Measurements from ENCODE around the gene CALU. TPM values are rescaled to one million over a fixed set of nuclear protein-coding genes. Genes with fewer than 3 reads are reported as not detected.

CALU gene
- total RNA-seq, 1 experiment from 2014 or later = 168 TPM

DNA sequence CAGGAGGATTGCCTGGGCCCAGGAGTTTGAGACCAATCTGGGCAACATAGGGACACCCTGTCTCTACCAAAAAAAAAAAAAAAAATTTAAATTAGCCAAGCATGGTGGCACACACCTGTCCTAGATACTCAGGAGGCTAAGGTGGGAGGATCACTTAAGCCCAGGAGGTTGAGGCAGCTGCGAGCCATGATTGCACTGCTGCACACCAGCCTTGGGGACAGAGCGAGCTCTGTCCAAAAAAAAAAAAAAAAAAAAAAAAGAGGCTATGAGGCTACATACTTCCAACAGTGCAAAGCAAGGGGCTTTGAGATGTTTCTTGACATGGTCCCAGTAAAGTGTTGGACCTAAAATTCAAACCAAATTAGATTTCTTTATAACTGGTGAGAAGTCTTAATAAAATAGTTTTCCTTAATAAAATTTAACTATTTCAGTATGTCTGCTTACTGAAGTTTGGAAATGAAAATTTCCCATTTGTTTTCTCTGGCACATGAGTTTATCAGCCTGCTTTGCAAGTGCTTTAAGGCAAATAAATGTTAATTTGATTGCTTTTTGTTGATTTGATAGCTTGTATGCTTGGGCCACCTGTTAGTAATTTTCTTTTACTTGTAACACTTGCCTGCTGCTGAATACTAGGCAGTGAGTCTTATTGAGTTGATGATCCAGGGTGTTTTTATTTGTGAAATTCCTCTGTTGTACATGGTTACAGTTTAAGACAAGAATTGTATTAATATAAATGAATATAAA is 16.1 kb downstream of the CALU start:
- H3K27ac ChIP-seq (ENCODE audit: insufficient read length, low read depth, low read length) = no peak overlapping the region
- H2BK15ac ChIP-seq (ENCODE audit: low read depth, low read length) = no peak overlapping the region
- Mint-ChIP-seq H3K36me3 (ENCODE audit: insufficient read depth in 1 of 3, low read depth in 3 of 3) (peaks cover 23 to 78% (median 68%) of the 10 kb centered on the region in 3 experiments; a peak in 6 of 7 replicates), H3K27me3 (ENCODE audit: low read depth) (no peaks in the 10 kb centered on the region), H3K27ac (no peak overlapping the region; a peak in 1 of 7 replicates), H3K4me3 (no peak overlapping the region), H3K4me1 (no peaks in the 10 kb centered on the region), H3K9me3 (no peaks in the 10 kb centered on the region)
- no peak overlapping the region for H3K14ac ChIP-seq (ENCODE audit: insufficient read depth, low read length)
- H4K91ac ChIP-seq (ENCODE audit: insufficient read length, low read depth, low read length) = no peak overlapping the region
- no peak overlapping the region for H2AK5ac ChIP-seq (ENCODE audit: insufficient read length, low read length)
- H3K18ac ChIP-seq (ENCODE audit: insufficient read length, low read depth, low read length) = no peak overlapping the region
- no peak overlapping the region for H3T11ph ChIP-seq (ENCODE audit: low read length)
- no peaks in the 10 kb centered on the region for H4K20me1 ChIP-seq (ENCODE audit: control insufficient read depth, insufficient read depth, insufficient read length)
- H3K27me3 ChIP-seq (ENCODE audit: insufficient read depth, low read length) = no peaks in the 10 kb centered on the region
- H2AFZ ChIP-seq (ENCODE audit: low read length) = no peak overlapping the region
- no peak overlapping the region for H4K8ac ChIP-seq (replicated peaks; ENCODE audit: insufficient read length, low read depth, low read length)
- H4K5ac ChIP-seq (ENCODE audit: insufficient read length, low read depth, low read length) = no peak overlapping the region
- no peak overlapping the region for H2BK20ac ChIP-seq (ENCODE audit: low read depth, low read length, poor library complexity, severe bottlenecking)
- no peak overlapping the region for H2BK5ac ChIP-seq (ENCODE audit: insufficient read length, low read length)
- H3K23me2 ChIP-seq (ENCODE audit: insufficient read length, low read depth, low read length, poor library complexity, severe bottlenecking) = no peaks in the 10 kb centered on the region
- no peaks in the 10 kb centered on the region for H3K9me3 ChIP-seq (ENCODE audit: control insufficient read depth, low read depth, low read length)
- no CpG with 5 or more reads among the region's 2 CpGs for WGBS (ENCODE audit: extremely low coverage, insufficient read length, low lambda C conversion rate)
- no peak overlapping the region for H2BK120ac ChIP-seq (ENCODE audit: low read depth, low read length, poor library complexity, severe bottlenecking)
- no peak overlapping the region for H3K4me2 ChIP-seq (ENCODE audit: insufficient read depth, insufficient read length, low read length)
- TF ChIP-seq, protein P1, sequence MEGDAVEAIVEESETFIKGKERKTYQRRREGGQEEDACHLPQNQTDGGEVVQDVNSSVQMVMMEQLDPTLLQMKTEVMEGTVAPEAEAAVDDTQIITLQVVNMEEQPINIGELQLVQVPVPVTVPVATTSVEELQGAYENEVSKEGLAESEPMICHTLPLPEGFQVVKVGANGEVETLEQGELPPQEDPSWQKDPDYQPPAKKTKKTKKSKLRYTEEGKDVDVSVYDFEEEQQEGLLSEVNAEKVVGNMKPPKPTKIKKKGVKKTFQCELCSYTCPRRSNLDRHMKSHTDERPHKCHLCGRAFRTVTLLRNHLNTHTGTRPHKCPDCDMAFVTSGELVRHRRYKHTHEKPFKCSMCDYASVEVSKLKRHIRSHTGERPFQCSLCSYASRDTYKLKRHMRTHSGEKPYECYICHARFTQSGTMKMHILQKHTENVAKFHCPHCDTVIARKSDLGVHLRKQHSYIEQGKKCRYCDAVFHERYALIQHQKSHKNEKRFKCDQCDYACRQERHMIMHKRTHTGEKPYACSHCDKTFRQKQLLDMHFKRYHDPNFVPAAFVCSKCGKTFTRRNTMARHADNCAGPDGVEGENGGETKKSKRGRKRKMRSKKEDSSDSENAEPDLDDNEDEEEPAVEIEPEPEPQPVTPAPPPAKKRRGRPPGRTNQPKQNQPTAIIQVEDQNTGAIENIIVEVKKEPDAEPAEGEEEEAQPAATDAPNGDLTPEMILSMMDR (conservative IDR thresholded peaks at IDR 0.05) = no peak
- no peak overlapping the region for H3K56ac ChIP-seq (ENCODE audit: insufficient read length, low read depth, low read length)
- no peak overlapping the region for H3K23ac ChIP-seq (ENCODE audit: insufficient read length, low read depth, low read length)
- no peaks in the 10 kb centered on the region for H3K4me1 ChIP-seq (ENCODE audit: insufficient read depth, low read length)
- DNase-seq = no peak
- no peak overlapping the region for H3K9ac ChIP-seq (ENCODE audit: extremely low read depth, insufficient read length, low read length)
- no peak overlapping the region for H3K4ac ChIP-seq (ENCODE audit: low read depth, low read length)
- H3K79me2 ChIP-seq (ENCODE audit: insufficient read depth, low read length) = no peaks in the 10 kb centered on the region
- H3K79me1 ChIP-seq (ENCODE audit: insufficient read depth, low read depth, low read length, poor library complexity, severe bottlenecking) = peaks cover 3% of the 10 kb centered on the region
- H2BK12ac ChIP-seq (ENCODE audit: insufficient read length, low read depth, low read length) = no peak overlapping the region

All from H9 (cell line).